Fibroblast of pulmonary artery (primary cell): ENCODE data around the gene RAD50.
"Not testable (repeated sequence)": the region's sequence is repeated elsewhere in the genome, so short reads cannot be mapped to it uniquely, and the experiment has no call there.

ENCODE experiments used
- DNase-seq: peaks from one replicate; pipeline ENCODE4 v3.0.0-alpha.2; 2010; ENCODE audit warnings: low read depth
- H3K4me3 ChIP-seq: replicated peaks from 2 replicates; pipeline ENCODE4 v1.5.1; 2011; ENCODE audit warnings: low read depth, mild to moderate bottlenecking, control low read depth, low read length, moderate library complexity
- TF ChIP-seq, protein P1 (sequence below): IDR thresholded peaks from 2 replicates; pipeline ENCODE4 v1.5.1; 2011; ENCODE audit warnings: mild to moderate bottlenecking, control low read depth, low read length, inconsistent platforms; ENCODE audit errors: missing control alignments

RAD50 gene

DNA sequence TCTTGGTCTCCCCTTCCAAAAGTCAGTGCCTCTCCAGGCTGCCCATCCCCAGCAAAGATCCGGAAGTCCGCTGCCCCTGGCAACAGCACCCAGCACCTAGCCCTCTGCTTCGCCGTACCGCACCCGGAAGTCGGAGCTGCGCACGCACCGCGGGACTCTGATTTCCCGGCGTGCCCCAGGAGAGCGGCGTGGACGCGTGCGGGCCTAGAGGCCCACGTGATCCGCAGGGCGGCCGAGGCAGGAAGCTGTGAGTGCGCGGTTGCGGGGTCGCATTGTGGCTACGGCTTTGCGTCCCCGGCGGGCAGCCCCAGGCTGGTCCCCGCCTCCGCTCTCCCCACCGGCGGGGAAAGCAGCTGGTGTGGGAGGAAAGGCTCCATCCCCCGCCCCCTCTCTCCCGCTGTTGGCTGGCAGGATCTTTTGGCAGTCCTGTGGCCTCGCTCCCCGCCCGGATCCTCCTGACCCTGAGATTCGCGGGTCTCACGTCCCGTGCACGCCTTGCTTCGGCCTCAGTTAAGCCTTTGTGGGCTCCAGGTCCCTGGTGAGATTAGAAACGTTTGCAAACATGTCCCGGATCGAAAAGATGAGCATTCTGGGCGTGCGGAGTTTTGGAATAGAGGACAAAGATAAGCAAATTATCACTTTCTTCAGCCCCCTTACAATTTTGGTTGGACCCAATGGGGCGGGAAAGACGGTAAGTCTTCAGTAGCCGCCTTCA is at the start of gene RAD50:
RAD50 (plus strand) TSS at position 215 of the 715 bp plus-strand sequence; CDS start at position 563, 348 bp downstream.
- peak within 1 kb of the TSS; percentile 83 for H3K4me3 ChIP-seq
- TF ChIP-seq, protein P1, sequence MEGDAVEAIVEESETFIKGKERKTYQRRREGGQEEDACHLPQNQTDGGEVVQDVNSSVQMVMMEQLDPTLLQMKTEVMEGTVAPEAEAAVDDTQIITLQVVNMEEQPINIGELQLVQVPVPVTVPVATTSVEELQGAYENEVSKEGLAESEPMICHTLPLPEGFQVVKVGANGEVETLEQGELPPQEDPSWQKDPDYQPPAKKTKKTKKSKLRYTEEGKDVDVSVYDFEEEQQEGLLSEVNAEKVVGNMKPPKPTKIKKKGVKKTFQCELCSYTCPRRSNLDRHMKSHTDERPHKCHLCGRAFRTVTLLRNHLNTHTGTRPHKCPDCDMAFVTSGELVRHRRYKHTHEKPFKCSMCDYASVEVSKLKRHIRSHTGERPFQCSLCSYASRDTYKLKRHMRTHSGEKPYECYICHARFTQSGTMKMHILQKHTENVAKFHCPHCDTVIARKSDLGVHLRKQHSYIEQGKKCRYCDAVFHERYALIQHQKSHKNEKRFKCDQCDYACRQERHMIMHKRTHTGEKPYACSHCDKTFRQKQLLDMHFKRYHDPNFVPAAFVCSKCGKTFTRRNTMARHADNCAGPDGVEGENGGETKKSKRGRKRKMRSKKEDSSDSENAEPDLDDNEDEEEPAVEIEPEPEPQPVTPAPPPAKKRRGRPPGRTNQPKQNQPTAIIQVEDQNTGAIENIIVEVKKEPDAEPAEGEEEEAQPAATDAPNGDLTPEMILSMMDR = no peak
- DNase-seq = peak; percentile 92

DNA sequence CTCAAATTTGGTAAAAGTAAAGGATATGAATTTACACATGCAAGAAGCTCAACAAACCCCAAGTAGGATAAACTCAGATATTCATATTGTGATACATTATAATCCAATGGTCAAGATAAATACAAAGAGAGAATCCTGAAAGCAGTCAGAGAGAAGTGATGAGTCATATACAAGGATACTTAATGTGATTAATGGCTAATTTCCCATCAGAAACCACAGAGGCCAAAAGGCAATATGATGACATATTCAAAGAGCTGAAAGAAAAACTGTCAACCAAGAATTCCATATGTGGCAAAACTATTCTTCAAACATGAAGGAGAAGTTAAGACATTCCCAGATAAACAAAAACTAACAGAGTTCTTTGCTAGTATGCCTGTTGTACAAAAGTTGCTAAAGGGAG is 46.7 kb upstream of the RAD50 start:
- TF ChIP-seq, protein P1 = no peak
- peak; percentile 85 for DNase-seq
- H3K4me3 ChIP-seq = no peak overlapping the region

DNA sequence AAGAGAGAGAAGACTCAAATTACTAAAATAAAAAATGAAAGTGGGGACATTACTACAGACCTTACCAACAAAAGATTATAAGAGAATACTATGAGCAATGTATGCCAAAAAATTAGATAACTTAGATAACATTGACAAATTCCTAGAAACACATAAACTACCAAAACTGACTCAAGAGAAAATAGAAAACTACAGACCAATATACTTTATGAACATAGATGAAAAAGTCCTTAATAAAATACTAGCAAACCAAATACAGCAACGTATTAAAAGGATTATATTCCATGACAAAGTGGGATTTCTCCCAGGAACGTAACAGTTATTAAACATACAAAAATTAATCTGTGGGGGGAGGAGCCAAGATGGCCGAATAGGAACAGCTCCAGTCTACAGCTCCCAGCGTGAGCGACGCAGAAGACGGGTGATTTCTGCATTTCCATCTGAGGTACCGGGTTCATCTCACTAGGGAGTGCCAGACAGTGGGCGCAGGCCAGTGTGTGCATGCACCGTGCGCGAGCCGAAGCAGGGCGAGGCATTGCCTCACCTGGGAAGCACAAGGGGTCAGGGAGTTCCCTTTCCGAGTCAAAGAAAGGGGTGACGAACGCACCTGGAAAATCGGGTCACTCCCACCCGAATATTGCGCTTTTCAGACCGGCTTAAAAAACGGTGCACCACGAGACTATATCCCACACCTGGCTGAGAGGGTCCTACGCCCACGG is 43.0 kb upstream of the RAD50 start:
- not testable (repeated sequence) for H3K4me3 ChIP-seq, DNase-seq

DNA sequence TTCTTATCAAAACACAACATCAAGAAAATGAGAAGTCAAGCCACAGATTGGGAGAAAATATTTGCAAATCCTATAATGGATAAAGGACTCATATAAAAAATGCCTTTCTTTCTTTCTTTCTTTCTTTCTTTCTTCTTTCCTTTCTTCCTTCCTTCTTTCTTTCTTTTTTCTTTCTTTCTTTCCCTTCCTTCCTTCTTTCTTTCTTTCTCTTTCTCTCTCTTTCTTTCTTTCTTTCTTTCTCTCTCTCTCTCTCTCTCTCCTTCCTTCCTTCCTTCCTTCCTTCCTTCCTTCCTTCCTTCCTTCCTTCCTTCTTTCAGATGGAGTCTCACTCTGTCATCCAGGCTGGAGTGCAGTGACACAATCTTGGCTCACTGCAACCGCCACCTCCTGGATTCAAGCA is 34.7 kb upstream of the RAD50 start:
- not testable (repeated sequence) for H3K4me3 ChIP-seq, DNase-seq

DNA sequence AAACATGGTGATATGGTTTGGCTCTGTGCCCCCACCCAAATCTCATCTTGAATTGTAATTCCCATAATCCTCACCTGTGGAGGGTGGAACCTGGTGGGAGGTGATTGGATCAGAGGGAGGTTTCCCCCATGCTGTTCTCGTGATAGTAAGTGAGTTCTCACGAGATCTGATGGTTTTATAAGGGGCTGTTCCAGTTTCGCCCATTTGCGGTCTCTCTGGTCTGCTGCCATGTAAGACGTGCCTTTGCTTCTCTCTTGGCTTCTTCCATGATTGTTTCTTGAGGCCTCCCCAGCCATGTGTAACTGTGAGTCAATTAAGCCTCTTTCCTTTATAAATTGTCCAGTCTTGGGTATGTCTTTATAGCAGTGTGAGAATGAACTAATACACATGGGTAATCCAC is 31.9 kb upstream of the RAD50 start:
- not testable (repeated sequence) for DNase-seq, H3K4me3 ChIP-seq

DNA sequence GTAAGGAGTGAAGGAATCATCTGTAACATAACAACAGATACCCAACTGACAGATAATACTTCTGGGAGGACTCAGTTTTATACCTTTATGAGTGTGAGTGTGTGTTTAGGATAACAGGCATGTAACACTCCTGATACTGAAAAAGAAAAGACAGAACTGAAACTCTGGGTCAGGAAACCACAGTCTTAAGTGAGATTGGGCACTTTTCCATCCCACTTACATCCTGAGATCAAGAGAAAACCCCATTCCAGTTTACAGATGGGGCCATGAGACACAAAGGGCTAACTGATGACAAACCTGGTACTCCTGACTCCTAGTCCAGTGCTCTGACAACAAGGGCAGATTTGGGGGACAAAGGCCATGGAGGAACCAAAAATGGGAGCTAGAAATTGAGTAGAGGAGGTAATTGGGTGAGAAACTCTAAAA is 31.5 kb upstream of the RAD50 start:
- no peak for DNase-seq
- H3K4me3 ChIP-seq = no peak overlapping the region
- TF ChIP-seq, protein P1 = no peak

DNA sequence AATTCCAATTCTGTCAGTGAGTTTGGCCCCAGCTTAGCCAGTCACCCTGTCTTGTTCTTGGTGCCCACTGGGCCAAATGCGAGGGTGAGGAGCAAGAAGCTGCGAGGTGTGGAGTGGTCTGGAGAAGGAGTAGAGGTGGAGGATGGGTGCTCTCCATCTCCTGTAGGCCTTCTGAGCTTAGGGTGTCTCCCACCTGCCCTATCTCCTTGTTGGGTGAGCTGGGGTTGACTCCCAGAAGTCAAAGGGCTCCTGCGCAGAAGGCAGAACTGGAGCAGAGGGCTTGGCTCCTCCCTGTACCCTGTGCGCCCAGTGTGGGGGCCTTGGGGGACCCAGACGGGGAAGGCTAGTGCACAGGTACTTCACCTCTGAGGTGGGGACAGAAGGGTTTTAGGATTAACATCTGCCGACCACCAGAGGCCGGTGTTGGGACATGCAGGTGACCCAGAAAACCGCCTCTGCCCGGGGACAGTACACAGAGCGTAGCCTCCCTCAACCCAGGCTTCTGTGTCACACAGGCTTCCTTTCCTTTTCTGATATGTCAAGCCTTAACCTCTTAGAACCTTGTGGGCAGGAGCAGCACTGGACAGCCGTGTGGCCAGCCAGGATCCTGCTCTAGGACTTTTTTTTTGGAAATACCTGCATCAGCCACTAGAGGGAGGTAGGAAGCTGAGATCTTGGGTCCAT is 30.3 kb upstream of the RAD50 start:
- H3K4me3 ChIP-seq = no peak overlapping the region
- peak; percentile 65 for DNase-seq
- TF ChIP-seq, protein P1 = peak; percentile 84

DNA sequence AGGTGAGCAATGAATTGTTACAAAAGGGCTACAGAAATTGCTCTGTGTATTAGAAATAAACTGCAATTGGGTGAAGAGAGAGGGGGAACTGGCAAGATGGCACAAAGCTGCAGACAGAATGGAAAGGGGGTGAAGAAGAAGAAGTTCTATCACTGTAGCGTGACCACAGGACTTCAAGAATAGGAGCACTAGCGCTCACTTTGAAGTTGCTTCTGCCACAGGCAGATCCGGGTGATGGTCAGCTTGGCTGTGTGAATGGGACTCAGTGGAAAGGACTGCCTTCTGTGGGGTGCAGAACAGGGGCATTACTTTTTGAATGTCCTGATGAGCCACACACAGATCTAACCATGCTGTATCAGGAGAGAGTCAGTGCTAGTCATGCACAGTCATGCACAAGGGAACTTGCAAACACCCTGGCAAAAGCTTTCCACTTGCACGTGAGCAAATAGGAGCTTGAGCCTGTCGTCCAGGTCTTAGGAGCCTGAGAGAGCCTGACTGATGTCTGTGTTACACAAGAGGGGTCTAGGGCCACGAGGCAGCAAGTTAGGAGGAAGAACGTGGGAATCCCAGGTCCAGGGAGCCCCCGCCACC is 29.7 kb upstream of the RAD50 start:
- DNase-seq = no peak
- TF ChIP-seq, protein P1 = no peak
- H3K4me3 ChIP-seq = no peak overlapping the region
